GM12801 (cell line): ENCODE data around the gene ARMC5.

ENCODE experiments used
- TF ChIP-seq, protein P1 (sequence below): IDR thresholded peaks from one replicate; pipeline ENCODE4 v1.5.1; 2011; ENCODE audit warnings: control low read depth; ENCODE audit not compliant: insufficient read length; ENCODE audit errors: extremely low read depth

ARMC5 gene

DNA sequence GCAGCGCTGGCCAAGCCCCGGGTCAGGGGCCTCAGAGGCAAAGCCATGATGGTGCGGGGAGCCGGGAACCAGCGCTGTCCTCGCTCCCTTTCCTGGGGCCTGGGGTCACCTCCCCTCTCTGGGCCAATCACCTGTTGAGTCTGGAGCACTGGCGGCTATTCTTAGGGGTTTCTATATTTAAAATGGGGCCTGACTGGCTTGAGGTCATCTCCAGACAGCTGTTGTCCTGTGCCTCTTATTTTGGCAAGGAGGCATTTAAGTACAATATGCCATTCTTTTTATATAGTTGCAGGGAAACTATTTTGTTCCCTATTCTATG, 31.1 kb upstream of the ARMC5 start, which contains the start of gene COX6A2:
TSS of gene COX6A2 (minus strand) at position 82 of the 319 bp plus-strand sequence. CDS start at position 47, 35 bp downstream.
- TF ChIP-seq, protein P1, sequence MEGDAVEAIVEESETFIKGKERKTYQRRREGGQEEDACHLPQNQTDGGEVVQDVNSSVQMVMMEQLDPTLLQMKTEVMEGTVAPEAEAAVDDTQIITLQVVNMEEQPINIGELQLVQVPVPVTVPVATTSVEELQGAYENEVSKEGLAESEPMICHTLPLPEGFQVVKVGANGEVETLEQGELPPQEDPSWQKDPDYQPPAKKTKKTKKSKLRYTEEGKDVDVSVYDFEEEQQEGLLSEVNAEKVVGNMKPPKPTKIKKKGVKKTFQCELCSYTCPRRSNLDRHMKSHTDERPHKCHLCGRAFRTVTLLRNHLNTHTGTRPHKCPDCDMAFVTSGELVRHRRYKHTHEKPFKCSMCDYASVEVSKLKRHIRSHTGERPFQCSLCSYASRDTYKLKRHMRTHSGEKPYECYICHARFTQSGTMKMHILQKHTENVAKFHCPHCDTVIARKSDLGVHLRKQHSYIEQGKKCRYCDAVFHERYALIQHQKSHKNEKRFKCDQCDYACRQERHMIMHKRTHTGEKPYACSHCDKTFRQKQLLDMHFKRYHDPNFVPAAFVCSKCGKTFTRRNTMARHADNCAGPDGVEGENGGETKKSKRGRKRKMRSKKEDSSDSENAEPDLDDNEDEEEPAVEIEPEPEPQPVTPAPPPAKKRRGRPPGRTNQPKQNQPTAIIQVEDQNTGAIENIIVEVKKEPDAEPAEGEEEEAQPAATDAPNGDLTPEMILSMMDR = no peak

DNA sequence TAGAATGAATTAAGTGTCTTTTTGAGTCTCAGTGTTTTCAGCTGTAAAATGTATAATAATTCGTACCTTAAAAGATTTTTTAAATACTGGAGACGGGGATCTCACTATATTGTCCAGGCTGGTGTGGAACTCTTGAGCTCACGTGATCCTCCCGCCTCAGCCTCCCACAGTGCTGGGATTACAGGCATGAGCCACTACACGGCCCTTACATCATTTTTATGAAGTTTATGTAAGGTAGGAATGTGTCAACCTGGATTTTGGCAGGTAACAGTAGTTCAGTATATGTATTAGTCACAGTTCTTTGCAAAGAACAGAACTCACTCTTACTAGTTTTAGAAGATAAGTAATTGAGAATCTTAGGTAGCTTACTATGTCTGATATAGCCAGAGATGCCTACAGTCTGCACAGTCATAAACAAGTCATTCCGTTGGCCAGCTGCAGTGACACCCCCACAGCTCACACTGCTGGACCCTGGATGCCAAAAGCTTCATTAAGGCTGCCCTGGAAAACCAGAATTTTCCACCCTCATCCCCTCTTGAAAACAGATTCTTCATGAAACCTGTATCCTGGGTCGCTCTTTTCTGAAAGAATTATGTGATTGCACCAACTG, 30.6 kb upstream of the ARMC5 start:
- TF ChIP-seq, protein P1 = no peak

DNA sequence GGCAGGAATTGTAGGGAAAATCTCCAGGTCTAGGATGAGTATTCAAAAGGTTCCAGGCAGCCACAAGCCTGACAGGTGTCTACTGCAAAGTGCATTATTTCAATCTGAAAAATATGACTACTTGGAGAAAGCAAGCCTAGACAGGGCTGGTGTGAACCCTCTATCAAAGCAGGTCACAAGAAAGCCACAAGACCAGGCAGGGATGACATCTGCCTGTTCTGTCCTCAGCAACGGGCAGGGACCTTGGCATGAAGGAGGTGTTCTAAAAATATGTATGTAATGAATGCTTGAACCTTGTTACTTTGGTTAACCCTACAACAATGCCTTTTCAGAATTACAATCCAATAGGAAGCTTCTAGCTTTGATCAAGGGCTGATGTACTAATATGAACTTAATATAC, 30.0 kb upstream of the ARMC5 start:
- TF ChIP-seq, protein P1 = no peak

DNA sequence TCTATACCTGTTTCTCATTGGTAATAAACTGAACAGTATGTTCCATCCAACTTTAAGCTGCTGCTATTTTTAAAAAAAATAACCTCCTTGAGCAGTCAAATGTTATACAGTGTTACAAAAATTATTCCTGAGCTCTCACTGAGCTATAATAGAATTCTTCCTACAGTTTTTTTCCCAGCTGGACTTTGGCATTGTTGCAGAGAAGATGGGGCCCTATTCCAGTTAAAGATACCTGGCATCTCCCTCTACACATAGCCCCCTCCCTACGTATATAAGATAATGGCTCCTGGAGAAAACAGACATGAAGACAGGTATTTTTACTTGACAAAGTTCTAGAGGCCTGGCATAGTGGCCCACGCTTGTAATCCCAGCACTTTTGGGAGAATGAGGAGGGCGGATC, 29.5 kb upstream of the ARMC5 start:
- TF ChIP-seq, protein P1 = no peak

DNA sequence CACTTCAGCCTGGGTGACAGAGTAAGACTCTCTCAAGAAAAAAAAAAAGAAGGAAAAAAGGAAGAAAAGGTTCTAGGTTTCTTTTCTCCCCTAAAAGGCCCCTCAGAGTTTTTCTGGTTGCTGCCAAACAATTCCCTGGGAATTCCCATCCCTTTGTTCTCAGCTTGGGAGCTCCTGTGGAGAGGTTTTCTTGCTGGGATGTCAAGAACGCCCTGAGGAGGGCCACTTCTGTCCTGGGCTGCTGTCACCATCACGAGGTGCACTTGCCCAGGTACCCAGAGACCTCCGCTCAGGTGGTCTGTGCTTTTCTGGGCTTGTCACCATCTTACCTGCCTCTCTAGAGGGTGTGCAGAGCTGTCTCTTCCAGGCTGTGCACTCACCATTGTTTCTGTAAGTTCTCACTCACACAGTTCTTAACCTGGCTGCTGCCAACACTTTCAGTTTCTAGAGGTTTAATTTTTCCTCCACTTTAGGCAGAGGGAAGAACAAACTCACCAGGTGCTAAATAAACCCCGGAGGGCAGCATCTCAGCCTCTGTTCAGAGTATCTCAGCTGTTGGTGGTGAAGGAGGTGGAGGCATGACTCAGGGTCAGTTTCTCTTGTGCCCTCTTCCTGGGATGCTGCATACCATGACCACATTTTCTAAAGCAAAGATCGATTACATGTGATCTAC, 28.8 kb upstream of the ARMC5 start:
- TF ChIP-seq, protein P1 = no peak

DNA sequence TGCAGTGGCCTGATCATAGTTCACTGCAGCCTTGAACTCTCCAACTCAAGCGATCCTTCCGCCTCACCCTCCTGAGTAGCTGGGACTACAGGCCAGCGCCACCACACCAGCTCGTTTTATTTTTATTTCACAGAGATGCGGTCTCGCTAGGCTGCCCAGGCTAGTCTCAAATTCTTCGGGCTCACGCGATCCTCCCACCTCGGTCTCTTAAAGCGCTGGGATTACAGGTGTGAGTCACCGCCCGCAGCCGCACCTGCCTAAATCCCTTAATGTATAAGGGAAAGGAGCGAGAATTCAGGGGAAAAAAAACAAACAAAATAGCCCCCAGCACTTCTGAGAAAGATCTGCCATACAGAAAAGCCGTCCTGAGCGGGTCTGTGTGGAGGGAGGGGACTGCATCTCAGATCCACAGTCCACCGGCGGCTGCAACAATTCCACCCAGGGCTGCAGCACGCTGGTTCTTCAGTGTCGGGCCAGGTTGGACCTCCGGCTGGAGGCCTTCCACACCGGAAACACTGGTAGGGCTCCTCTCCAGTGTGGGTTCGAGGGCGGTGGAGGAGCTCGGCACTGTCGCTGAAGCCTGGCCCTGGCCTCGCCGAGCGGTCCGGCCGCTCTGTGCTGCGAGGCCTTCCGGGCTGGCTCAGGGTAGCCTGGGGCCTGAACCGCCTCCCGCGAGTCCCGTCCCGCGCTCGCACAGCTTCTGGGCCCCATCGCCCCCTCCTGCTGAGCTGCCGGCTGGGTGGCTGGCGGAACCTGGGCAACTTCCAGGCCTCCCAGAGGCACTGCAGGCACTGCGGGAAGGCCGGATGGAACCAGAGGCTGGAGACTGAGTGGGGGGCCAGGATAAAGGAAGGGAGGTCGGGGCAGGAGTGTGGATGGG, 23.7 kb upstream of the ARMC5 start:
- TF ChIP-seq, protein P1 = no peak

DNA sequence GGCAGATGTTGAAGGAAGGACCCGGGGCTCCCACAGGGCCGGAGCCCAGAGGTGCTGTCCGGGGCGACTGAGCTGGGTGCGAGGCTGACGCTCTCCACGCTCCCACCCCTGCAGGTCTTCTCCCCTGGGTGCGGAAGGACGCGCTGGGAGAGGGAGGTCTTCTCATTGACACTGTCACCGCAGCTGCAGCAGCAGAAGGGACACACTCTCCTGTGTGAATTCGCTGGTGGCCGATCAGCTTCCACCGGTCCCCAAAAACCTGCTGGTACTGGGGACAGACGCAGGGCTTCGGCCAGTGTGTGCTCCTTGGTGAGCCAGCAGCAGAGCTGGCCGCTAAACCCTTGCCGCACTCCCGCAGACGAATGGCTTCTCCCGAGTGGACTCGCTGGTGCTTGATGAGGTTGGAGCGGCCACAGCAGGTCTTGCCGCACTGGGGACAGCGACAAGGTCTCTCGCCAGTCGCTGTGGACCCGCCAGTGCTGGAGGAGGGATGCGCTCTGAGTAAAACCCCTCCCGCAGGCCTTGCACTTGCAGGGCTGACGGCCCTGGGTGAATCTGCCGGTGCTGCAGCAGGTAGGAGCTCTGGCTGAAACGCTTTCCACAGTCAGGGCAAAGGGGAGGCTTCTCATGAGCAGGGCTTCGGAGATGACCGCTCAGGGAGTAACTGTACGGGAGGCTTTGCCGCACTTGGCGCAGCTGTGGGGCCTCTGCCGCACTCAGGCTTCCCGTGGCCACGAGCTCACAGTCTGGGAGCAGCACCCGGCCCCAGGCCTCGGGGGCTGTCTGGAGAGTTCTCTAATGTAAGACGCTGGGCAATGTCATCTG, 22.9 kb upstream of the ARMC5 start:
- TF ChIP-seq, protein P1 = no peak
